K562 (cell line): ENCODE results near the gene NOX5. TPM values are rescaled to one million over a fixed set of nuclear protein-coding genes. Genes with fewer than 3 reads are reported as not detected.

Source experiments
- ARNT ChIP-seq, 2 experiments: fragments of 450-650 bp; IDR thresholded peaks; 2 replicates each; pipeline ENCODE4 v1.6.1; 2016; ENCODE audit warnings: mild to moderate bottlenecking in 1 of 2
- CREB3 ChIP-seq: fragments of 450-650 bp; conservative IDR thresholded peaks from 2 replicates; pipeline ENCODE4 v1.6.1; 2016; ENCODE audit warnings: missing genetic modification characterization, low read depth, mild to moderate bottlenecking, missing compliant biosample characterization, moderate library complexity
- EZH2 ChIP-seq: IDR thresholded peaks from 2 replicates; pipeline ENCODE4 v1.6.1; 2012; ENCODE audit warnings: low read depth, mild to moderate bottlenecking, inconsistent platforms, low read length, borderline replicate concordance
- HDGF ChIP-seq: fragments of 450-650 bp; IDR thresholded peaks from 2 replicates; pipeline ENCODE4 v1.6.1; 2016
- KDM5B ChIP-seq: fragments of 200-600 bp; sonication (generic); IDR thresholded peaks from 2 replicates; pipeline ENCODE4 v1.6.1; 2012; ENCODE audit warnings: low read depth, mild to moderate bottlenecking, moderate library complexity, low read length, control low read depth, inconsistent platforms; ENCODE audit not compliant: insufficient replicate concordance
- LEF1 ChIP-seq: fragments of 450-650 bp; IDR thresholded peaks from 2 replicates; pipeline ENCODE4 v1.6.1; 2016; ENCODE audit warnings: mild to moderate bottlenecking
- MCM5 ChIP-seq: fragments of 450-650 bp; IDR thresholded peaks from 2 replicates; pipeline ENCODE4 v1.6.1; 2016; ENCODE audit warnings: low read depth
- NR2F6 ChIP-seq: fragments of 450-650 bp; formaldehyde crosslinking; IDR thresholded peaks from 2 replicates; pipeline ENCODE4 v1.4.0; 2020; ENCODE audit warnings: mild to moderate bottlenecking
- PHB ChIP-seq: fragments of 250-450 bp; sonication (Bioruptor Pico); IDR thresholded peaks from 2 replicates; pipeline ENCODE4 v1.5.0; 2021
- POLR3G ChIP-seq: IDR thresholded peaks from 2 replicates; pipeline ENCODE4 v1.6.1; 2011; ENCODE audit not compliant: insufficient read length, insufficient replicate concordance; ENCODE audit errors: extremely low read depth
- RB1 ChIP-seq: fragments of 450-650 bp; IDR thresholded peaks from 2 replicates; pipeline ENCODE4 v1.6.1; 2017; ENCODE audit warnings: low read depth, mild to moderate bottlenecking
- RCOR1 ChIP-seq, 2 experiments: IDR thresholded peaks; 2 replicates each; pipeline ENCODE4 v1.6.1; 2012; ENCODE audit warnings: low read depth in 2 of 2, low read length in 2 of 2, borderline replicate concordance in 1 of 2, improper control_type of control experiment in 1 of 2
- RHOXF2B ChIP-seq: fragments of 250-450 bp; sonication (Bioruptor Pico); conservative IDR thresholded peaks from 2 replicates; pipeline ENCODE4 v1.5.1; 2021
- THAP12 ChIP-seq: fragments of 250-450 bp; sonication (Bioruptor Pico); IDR thresholded peaks from 2 replicates; pipeline ENCODE4 v1.9.0; 2021; ENCODE audit warnings: mild to moderate bottlenecking, inconsistent platforms
- THRA ChIP-seq: fragments of 450-650 bp; IDR thresholded peaks from 2 replicates; pipeline ENCODE4 v1.6.1; 2017; ENCODE audit warnings: mild to moderate bottlenecking, moderate library complexity
- ZC3H8 ChIP-seq: fragments of 450-650 bp; IDR thresholded peaks from 2 replicates; pipeline ENCODE4 v1.6.1; 2017
- ZNF124 ChIP-seq: sonication (generic); formaldehyde crosslinking; IDR thresholded peaks from 2 replicates; pipeline ENCODE4 v1.8.1; 2022; ENCODE audit warnings: missing genetic modification reagents
- ZNF449 ChIP-seq: fragments of 250-450 bp; sonication (Bioruptor Pico); IDR thresholded peaks from 2 replicates; pipeline ENCODE4 v1.8.0; 2022; ENCODE audit warnings: moderate library complexity, mild to moderate bottlenecking, inconsistent platforms
- ZNF639 ChIP-seq, 2 experiments: fragments of 200-800 bp in 1 of 2; sonication (Bioruptor generic) in 1 of 2; sonication (generic) in 1 of 2; formaldehyde crosslinking in 1 of 2; IDR thresholded peaks in 1 of 2; conservative IDR thresholded peaks in 1 of 2; 2 replicates each; pipeline versions ENCODE4 v1.5.0 to v1.6.1; 2016 to 2020; ENCODE audit warnings: missing compliant biosample characterization in 1 of 2, missing genetic modification characterization in 1 of 2, missing genetic modification reagents in 1 of 2
- ZNF717 ChIP-seq: fragments of 250-450 bp; sonication (Bioruptor Pico); IDR thresholded peaks from 2 replicates; pipeline ENCODE4 v1.5.0; 2021
- ZNF740 ChIP-seq, 3 experiments: fragments of 200-800 bp in 1 of 3; sonication (Bioruptor generic) in 1 of 3; sonication (generic) in 1 of 3; formaldehyde crosslinking in 1 of 3; IDR thresholded peaks; 2 replicates each; pipeline versions ENCODE4 v1.6.1 to v1.8.0; 2016 to 2022; ENCODE audit warnings: mild to moderate bottlenecking in 2 of 3, missing compliant biosample characterization in 2 of 3, missing genetic modification characterization in 2 of 3, missing genetic modification reagents in 1 of 3
- polyA plus RNA-seq, 8 experiments: library from polyadenylated mRNA; depleted of rRNA in 4 of 8; stranded (reverse) in 5 of 8; unstranded in 3 of 8; fragments of >200 nt; fragmentation: Nextera tagmentation in 2 of 8; fragmentation: Illumina TruSeq in 1 of 8; extraction: Ambion mirVana in 2 of 8; extraction: Trizol in 1 of 8; gene quantifications; 2 replicates each; pipeline versions ENCODE4 v1.2.1 to v1.2.3, GENCODE V29; 2011 to 2014; ENCODE audit warnings: inconsistent platforms in 1 of 8, missing spikeins in 1 of 8
- total RNA-seq, 7 experiments: library from RNA; depleted of rRNA in 6 of 7; stranded (reverse); fragments of >200 nt in 6 of 7; fragmentation: Illumina TruSeq in 2 of 7; extraction: Trizol in 2 of 7; gene quantifications; 2 replicates each; pipeline versions ENCODE4 v1.2.1 to v1.2.3, GENCODE V29; 2011 to 2021; ENCODE audit warnings: low replicate concordance in 1 of 7

NOX5 gene
- total and polyA plus RNA-seq, 9 of the 15 experiments (the other 6 are each of a cell fraction or from before 2014, with no cell fraction given), result 0.01 TPM; not detected in 8

- no peak for TF ChIP-seq THRA
- TF ChIP-seq HDGF, result no peak
- no peak; the same call in none of the 2 replicates for TF ChIP-seq RB1
- TF ChIP-seq ZNF639 (CRISPR knock-in tag; conservative IDR thresholded peaks at IDR 0.05 in 1 of 2, IDR thresholded peaks at IDR 0.05 in 1 of 2), result peak in 1 of 2 experiments; percentile 94; a peak in 2 of 4 replicates
- peak; percentile 97 for TF ChIP-seq ARNT (IDR thresholded peaks at IDR 0.05)
- no peak for TF ChIP-seq NR2F6
- no peak for TF ChIP-seq ZC3H8
- no peak for TF ChIP-seq THAP12 (CRISPR knock-in tag)
- TF ChIP-seq ZNF449, result peak; percentile 20; the same call in 1 of the 2 replicates
- no peak for TF ChIP-seq POLR3G
- no peak for TF ChIP-seq PHB (CRISPR knock-in tag)
- TF ChIP-seq RCOR1 (IDR thresholded peaks at IDR 0.05; ENCODE audit: borderline replicate concordance in 1 of 2, low read depth in 2 of 2, low read length in 2 of 2), result peak; percentile 90 to 95; a peak in 3 of 4 replicates
- TF ChIP-seq LEF1, result peak; percentile 93
- TF ChIP-seq EZH2, result peak; percentile 42; the same call in 1 of the 2 replicates
- TF ChIP-seq ZNF740 (CRISPR knock-in tag; IDR thresholded peaks at IDR 0.05), result no peak
- TF ChIP-seq ZNF740 (tag; IDR thresholded peaks at IDR 0.05), result no peak
- TF ChIP-seq RHOXF2B, result no peak
- peak; percentile 73; the same call in 1 of the 2 replicates for TF ChIP-seq CREB3 (tag)
- no peak for TF ChIP-seq ZNF717
- no peak for TF ChIP-seq ZNF124 (CRISPR knock-in tag)
- TF ChIP-seq KDM5B, result no peak
- TF ChIP-seq MCM5, result no peak
Measured at GRCh38 chr15:68991723-68992122, 22.8 kb upstream of the NOX5 start (continued).
